HG03521 (cell line): ENCODE data around the gene THOC2.
"Not testable (repeated sequence)": the region's sequence is repeated elsewhere in the genome, so short reads cannot be mapped to it uniquely, and the experiment has no call there.

ENCODE experiments used
- ATAC-seq: cut with Tn5 transposase; IDR thresholded peaks from one replicate; pipeline ENCODE4 v1.9.1; 2021; ENCODE audit warnings: mild to moderate bottlenecking, moderate library complexity; ENCODE audit not compliant: unreplicated experiment

THOC2 gene

GRCh38 chrX:123732670-123733363 lies at the start of gene THOC2:
TSS of gene THOC2 (minus strand) at chrX:123733052. CDS start at chrX:123733022, 30 bp downstream.
- peak; percentile 72 for ATAC-seq

GRCh38 chrX:123781786-123782185 lies 48.9 kb upstream of the THOC2 start:
- not testable (repeated sequence) for ATAC-seq

GRCh38 chrX:123779908-123780396 lies 47.1 kb upstream of the THOC2 start:
- no peak for ATAC-seq

GRCh38 chrX:123773258-123773988 lies 40.6 kb upstream of the THOC2 start:
- no peak for ATAC-seq

- ATAC-seq, result no peak
Observed at GRCh38 chrX:123771449-123772064, 38.7 kb upstream of the THOC2 start.

GRCh38 chrX:123764967-123765871 lies 32.4 kb upstream of the THOC2 start:
- ATAC-seq, result peak; percentile 90

- ATAC-seq, result not testable (repeated sequence)
Observed at GRCh38 chrX:123759849-123760248, 27.0 kb upstream of the THOC2 start.

GRCh38 chrX:123757794-123758193 lies 24.9 kb upstream of the THOC2 start:
- not testable (repeated sequence) for ATAC-seq

- no peak for ATAC-seq
Observed at GRCh38 chrX:123756320-123756719, 23.5 kb upstream of the THOC2 start.

- ATAC-seq, result no peak
Observed at GRCh38 chrX:123755107-123755506, 22.3 kb upstream of the THOC2 start.

- no peak for ATAC-seq
Observed at GRCh38 chrX:123753656-123754350, 21.0 kb upstream of the THOC2 start.

- ATAC-seq, result no peak
Observed at GRCh38 chrX:123749643-123750042, 16.8 kb upstream of the THOC2 start.

GRCh38 chrX:123745511-123745910 lies 12.7 kb upstream of the THOC2 start:
- ATAC-seq, result no peak

GRCh38 chrX:123743312-123743711 lies 10.5 kb upstream of the THOC2 start:
- ATAC-seq, result no peak

- ATAC-seq, result no peak
Observed at GRCh38 chrX:123742440-123742839, 9.6 kb upstream of the THOC2 start.

- ATAC-seq, result no peak
Observed at GRCh38 chrX:123740536-123740935, 7.7 kb upstream of the THOC2 start.

GRCh38 chrX:123740006-123740405 lies 7.2 kb upstream of the THOC2 start:
- no peak for ATAC-seq

- ATAC-seq, result no peak
Observed at GRCh38 chrX:123739474-123739873, 6.6 kb upstream of the THOC2 start.

- ATAC-seq, result no peak
Observed at GRCh38 chrX:123738378-123738940, 5.6 kb upstream of the THOC2 start.
